ENCODE data around the gene RBM10.

Gene RBM10

DNA sequence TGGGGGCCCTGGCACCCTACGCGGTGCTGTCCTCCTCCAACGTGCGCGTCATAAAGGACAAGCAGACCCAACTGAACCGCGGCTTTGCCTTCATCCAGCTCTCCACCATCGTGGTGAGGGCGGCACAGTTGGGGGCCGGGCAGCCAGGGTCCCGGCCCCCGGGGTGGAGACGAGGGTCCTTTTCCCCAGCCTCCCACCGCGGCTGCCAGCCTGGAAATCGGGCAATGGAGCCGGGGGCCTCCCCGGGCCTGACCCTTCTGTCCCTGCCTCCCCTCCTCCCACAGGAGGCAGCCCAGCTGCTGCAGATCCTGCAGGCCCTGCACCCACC, 34.9 kb downstream of the RBM10 start:
- H3K4me3 ChIP-seq (ENCODE audit: low read depth, low read length), result no peak overlapping the region
- TF ChIP-seq, protein P1, sequence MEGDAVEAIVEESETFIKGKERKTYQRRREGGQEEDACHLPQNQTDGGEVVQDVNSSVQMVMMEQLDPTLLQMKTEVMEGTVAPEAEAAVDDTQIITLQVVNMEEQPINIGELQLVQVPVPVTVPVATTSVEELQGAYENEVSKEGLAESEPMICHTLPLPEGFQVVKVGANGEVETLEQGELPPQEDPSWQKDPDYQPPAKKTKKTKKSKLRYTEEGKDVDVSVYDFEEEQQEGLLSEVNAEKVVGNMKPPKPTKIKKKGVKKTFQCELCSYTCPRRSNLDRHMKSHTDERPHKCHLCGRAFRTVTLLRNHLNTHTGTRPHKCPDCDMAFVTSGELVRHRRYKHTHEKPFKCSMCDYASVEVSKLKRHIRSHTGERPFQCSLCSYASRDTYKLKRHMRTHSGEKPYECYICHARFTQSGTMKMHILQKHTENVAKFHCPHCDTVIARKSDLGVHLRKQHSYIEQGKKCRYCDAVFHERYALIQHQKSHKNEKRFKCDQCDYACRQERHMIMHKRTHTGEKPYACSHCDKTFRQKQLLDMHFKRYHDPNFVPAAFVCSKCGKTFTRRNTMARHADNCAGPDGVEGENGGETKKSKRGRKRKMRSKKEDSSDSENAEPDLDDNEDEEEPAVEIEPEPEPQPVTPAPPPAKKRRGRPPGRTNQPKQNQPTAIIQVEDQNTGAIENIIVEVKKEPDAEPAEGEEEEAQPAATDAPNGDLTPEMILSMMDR (IDR thresholded peaks at IDR 0.05; ENCODE audit: low read depth, low read length, missing control alignments), result no peak
- DNase-seq (ENCODE audit: low read depth), result no peak

DNA sequence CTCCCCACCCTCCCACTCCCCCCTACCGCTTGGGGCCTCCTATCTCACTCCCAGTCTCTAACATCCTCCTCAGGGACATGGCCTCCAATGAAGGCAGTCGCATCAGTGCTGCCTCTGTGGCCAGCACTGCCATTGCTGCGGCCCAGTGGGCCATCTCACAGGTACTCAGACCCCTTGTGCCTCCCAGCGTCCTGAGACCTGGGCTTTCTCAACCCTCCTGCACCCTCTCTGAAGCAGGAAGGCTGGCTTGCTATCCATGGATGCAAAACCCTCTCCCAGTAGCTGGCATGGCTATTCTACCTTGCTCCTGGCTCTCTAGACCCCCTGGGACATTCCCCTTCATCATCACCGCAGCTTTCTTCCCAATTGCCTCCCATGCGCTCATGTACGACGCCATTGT, 35.3 kb downstream of the RBM10 start:
- no peak for DNase-seq (ENCODE audit: low read depth)
- H3K4me3 ChIP-seq (ENCODE audit: low read depth, low read length), result no peak overlapping the region
- TF ChIP-seq, protein P1 (IDR thresholded peaks at IDR 0.05; ENCODE audit: low read depth, low read length, missing control alignments), result no peak

DNA sequence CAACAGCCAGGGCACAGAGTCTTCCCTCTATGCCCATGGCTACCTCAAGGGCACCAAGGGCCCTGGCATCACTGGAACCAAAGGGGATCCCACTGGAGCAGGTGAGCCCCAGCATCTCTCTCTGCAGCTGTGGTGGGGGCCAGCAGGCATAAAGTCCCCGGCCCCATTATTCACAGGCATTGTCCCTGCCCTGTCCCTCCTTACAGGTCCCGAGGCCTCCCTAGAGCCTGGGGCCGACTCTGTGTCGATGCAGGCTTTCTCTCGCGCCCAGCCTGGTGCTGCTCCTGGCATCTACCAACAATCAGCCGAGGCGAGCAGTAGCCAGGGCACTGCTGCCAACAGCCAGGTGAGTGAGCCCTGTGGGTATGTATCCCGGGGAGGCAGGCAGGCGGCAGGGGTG, 36.3 kb downstream of the RBM10 start:
- TF ChIP-seq, protein P1 (IDR thresholded peaks at IDR 0.05; ENCODE audit: low read depth, low read length, missing control alignments), result no peak
- H3K4me3 ChIP-seq (ENCODE audit: low read depth, low read length), result no peak overlapping the region
- DNase-seq (ENCODE audit: low read depth), result no peak

DNA sequence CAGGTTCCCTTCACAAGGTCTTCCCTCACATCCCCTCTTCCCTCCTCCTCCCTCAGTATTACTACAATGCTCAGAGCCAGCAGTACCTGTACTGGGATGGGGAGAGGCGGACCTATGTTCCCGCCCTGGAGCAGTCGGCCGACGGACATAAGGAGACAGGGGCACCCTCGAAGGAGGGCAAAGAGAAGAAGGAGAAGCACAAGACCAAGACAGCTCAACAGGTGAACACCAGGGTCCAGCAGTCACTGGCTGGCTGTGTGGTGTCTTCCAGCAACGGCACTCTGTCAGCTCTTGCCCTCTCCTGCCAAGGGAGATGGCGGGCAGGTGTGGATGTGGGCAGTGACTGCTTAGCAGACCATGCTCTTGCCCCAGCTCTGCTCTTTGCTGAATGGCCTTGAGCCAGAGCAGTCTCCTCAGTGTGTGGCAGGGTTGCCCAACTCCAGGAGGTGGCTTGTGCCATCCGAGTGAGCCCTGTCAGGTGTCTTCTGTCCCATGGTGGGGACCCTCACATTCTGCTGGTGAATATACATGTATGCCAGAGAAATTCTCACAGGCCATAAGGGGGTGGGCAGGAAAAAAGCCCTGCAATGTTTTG, 37.2 kb downstream of the RBM10 start:
- TF ChIP-seq, protein P1 (IDR thresholded peaks at IDR 0.05; ENCODE audit: low read depth, low read length, missing control alignments), result no peak
- DNase-seq (ENCODE audit: low read depth), result no peak
- no peak overlapping the region for H3K4me3 ChIP-seq (ENCODE audit: low read depth, low read length)

GRCh38 chrX:47184486-47184885, 39.5 kb downstream of the RBM10 start:
- no peak overlapping the region for H3K4me3 ChIP-seq (ENCODE audit: low read depth, low read length)
- TF ChIP-seq, protein P1 (IDR thresholded peaks at IDR 0.05; ENCODE audit: low read depth, low read length, missing control alignments), result no peak
- DNase-seq (ENCODE audit: low read depth), result no peak

DNA sequence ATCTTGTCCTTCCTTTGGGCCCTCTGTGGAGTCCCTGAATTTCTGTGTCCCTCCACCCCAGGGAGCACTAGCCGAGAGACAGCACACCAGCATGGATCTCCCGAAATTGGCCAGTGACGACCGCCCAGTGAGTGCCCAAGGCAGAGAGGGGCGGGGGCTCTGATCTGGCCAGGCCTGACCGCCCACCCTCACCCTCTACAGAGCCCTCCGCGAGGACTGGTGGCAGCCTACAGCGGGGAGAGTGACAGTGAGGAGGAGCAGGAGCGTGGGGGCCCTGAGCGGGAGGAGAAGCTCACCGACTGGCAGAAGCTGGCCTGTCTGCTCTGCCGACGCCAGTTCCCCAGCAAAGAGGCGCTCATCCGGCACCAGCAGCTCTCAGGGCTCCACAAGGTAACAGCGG, 40.2 kb downstream of the RBM10 start:
- H3K4me3 ChIP-seq (ENCODE audit: low read depth, low read length), result no peak overlapping the region
- DNase-seq (ENCODE audit: low read depth), result no peak
- TF ChIP-seq, protein P1 (IDR thresholded peaks at IDR 0.05; ENCODE audit: low read depth, low read length, missing control alignments), result no peak

DNA sequence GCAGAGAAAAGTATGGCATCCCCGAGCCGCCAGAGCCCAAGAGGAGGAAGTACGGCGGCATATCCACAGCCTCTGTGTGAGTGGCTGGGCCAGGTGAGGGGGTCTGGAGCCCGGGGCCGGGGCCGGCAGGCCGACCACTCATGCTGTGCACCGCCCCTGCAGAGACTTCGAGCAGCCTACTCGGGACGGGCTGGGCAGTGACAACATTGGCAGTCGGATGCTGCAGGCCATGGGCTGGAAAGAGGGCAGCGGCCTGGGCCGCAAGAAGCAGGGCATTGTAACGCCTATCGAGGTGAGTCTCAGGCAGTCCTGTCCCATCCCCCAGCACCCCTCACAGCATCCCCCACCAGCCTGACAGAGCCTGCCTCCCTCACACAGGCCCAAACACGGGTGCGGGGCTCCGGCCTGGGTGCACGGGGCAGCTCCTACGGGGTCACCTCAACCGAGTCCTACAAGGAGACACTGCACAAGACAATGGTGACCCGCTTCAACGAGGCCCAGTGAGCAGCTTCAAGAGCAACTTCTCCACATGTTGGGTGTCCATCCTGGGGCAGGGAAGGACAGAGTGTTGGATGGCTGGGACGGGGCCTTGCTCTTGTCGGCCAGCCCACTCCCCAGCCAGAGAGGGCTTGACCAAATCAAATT, 41.2 kb downstream of the RBM10 start:
- TF ChIP-seq, protein P1 (IDR thresholded peaks at IDR 0.05; ENCODE audit: low read depth, low read length, missing control alignments), result no peak
- no peak overlapping the region for H3K4me3 ChIP-seq (ENCODE audit: low read depth, low read length)
- no peak for DNase-seq (ENCODE audit: low read depth)
